CD4-positive, alpha-beta T cell (primary cell): ENCODE measurements around the gene MRPS16. TPM values are rescaled to one million over a fixed set of nuclear protein-coding genes. Genes with fewer than 3 reads are reported as not detected.

ENCODE experiments used
- ATAC-seq: fragments of 200-7000 bp; cut with Tn5 transposase; one replicate; pipeline ENCODE4 v1.10.0; 2022; ENCODE audit warnings: mild to moderate bottlenecking; ENCODE audit not compliant: poor library complexity
- CTCF ChIA-PET: fragments of 350-600 bp; sonication (Branson Sonifier 250); formaldehyde crosslinking; loops from one replicate; lab custom pipeline; 2021; ENCODE audit warnings: antibody characterized with exemption, inconsistent platforms; lab: Charles Lee
- POLR2A ChIA-PET: fragments of 350-600 bp; sonication (Branson Sonifier 250); formaldehyde crosslinking; loops from one replicate; lab custom pipeline; 2021; ENCODE audit warnings: antibody characterized with exemption, inconsistent platforms; lab: Charles Lee
- DNase-seq, 14 experiments: peaks; one replicate each; pipeline ENCODE4 v3.0.0-alpha.2; 2013 to 2020; ENCODE audit warnings: mixed read lengths in 2 of 14
- H3K27ac ChIP-seq, 2 donors: one replicate each; pipeline versions ENCODE4 v1.5.1 to v1.7.0; 2013; ENCODE audit warnings: low read length in 2 of 2, low read depth in 1 of 2, mild to moderate bottlenecking in 1 of 2
- H3K27me3 ChIP-seq, 2 experiments: 1 replicate in 1 of 2; 2 replicates in 1 of 2; pipeline versions ENCODE4 v1.6.1 to v1.7.0; 2013; ENCODE audit warnings: low read length in 2 of 2, control low read depth in 1 of 2, mild to moderate bottlenecking in 1 of 2, moderate library complexity in 1 of 2; ENCODE audit not compliant: insufficient read depth in 2 of 2, control insufficient read depth in 1 of 2
- H3K36me3 ChIP-seq: one replicate; pipeline ENCODE4 v1.6.1; 2013; ENCODE audit warnings: low read length, control low read depth; ENCODE audit not compliant: insufficient read depth
- H3K4me1 ChIP-seq: one replicate; pipeline ENCODE4 v1.6.1; 2013; ENCODE audit warnings: low read length, control low read depth; ENCODE audit not compliant: insufficient read depth
- H3K4me3 ChIP-seq: one replicate; pipeline ENCODE4 v1.5.1; 2013; ENCODE audit warnings: mild to moderate bottlenecking, low read length, moderate library complexity
- H3K9me3 ChIP-seq, 2 experiments: 1 replicate in 1 of 2; 2 replicates in 1 of 2; pipeline versions ENCODE4 v1.6.1 to v1.7.0; 2013; ENCODE audit warnings: low read length in 2 of 2, mild to moderate bottlenecking in 2 of 2, control low read depth in 1 of 2, moderate library complexity in 1 of 2; ENCODE audit not compliant: control insufficient read depth in 1 of 2, insufficient read depth in 1 of 2
- H3K27ac Mint-ChIP-seq: one replicate; pipeline ENCODE4 v1.8.0; 2020; ENCODE audit warnings: mixed read lengths
- H3K27me3 Mint-ChIP-seq: one replicate; pipeline ENCODE4 v1.8.0; 2021; ENCODE audit warnings: mixed read lengths
- H3K36me3 Mint-ChIP-seq: one replicate; pipeline ENCODE4 v1.8.0; 2021; ENCODE audit warnings: low read depth, mixed read lengths
- H3K4me1 Mint-ChIP-seq: one replicate; pipeline ENCODE4 v1.8.0; 2021; ENCODE audit warnings: low read depth, mixed read lengths
- H3K4me3 Mint-ChIP-seq: one replicate; pipeline ENCODE4 v1.8.0; 2020; ENCODE audit warnings: mild to moderate bottlenecking, mixed read lengths
- H3K9me3 Mint-ChIP-seq: one replicate; pipeline ENCODE4 v1.8.0; 2020; ENCODE audit warnings: mixed read lengths
- CTCF ChIP-seq: fragments of 200-600 bp; IDR thresholded peaks from one replicate; pipeline ENCODE4 v1.8.0; 2022; ENCODE audit warnings: antibody characterized with exemption, mild to moderate bottlenecking
- intact Hi-C, 2 experiments: fragments of 100-400 bp; cut with DNase I in 1 of 2; cut with micrococcal nuclease in 1 of 2; formaldehyde crosslinking; loops; one replicate each; pipeline versions ENCODE4 v1.15.1 to v1.9.0; 2023 to 2025; cut with DNase I, micrococcal nuclease
- total RNA-seq, 174 experiments: library from RNA in 2 of 174; stranded (reverse) in 2 of 174; gene quantifications; one replicate each; pipeline ENCODE4 v1.2.3 and lab custom pipeline; 2021 to 2026

The MRPS16 gene
- total RNA-seq, 2 experiments from 2014 or later = 28.3 to 31.9 TPM

GRCh38 chr10:73205081-73205480 is 47.4 kb downstream of the MRPS16 start:
- H3K27me3 ChIP-seq = no peaks in the 10 kb centered on the region
- no peak overlapping the region for H3K27ac Mint-ChIP-seq
- H3K27ac ChIP-seq = no peak overlapping the region
- ChIA-PET POLR2A (no interaction called here), CTCF (no interaction called here)
- no peaks in the 10 kb centered on the region for H3K27me3 Mint-ChIP-seq
- H3K36me3 ChIP-seq = peaks cover 9% of the 10 kb centered on the region
- no peak overlapping the region for H3K4me3 ChIP-seq
- H3K36me3 Mint-ChIP-seq = peaks cover 43% of the 10 kb centered on the region
- TF ChIP-seq CTCF = no peak
- H3K9me3 Mint-ChIP-seq = no peaks in the 10 kb centered on the region
- no peaks in the 10 kb centered on the region for H3K4me1 Mint-ChIP-seq
- intact Hi-C loops = no loop called here
- H3K4me1 ChIP-seq = no peaks in the 10 kb centered on the region
- H3K4me3 Mint-ChIP-seq = no peak overlapping the region
- no peak for ATAC-seq
- DNase-seq = no peak
- H3K9me3 ChIP-seq = peaks cover 0 to 4% of the 10 kb centered on the region in 2 experiments

Other genes with a start within 250 kb of the MRPS16 start
- 1 to 10 TPM; 9.0 to 9.1 TPM for gene P4HA1, start 155.8 kb downstream of the MRPS16 start, total RNA-seq
- gene NUDT13, start 142.2 kb downstream of the MRPS16 start, total RNA-seq = under 1 TPM; 0.67 to 0.82 TPM
- gene ECD, start 84.6 kb downstream of the MRPS16 start, total RNA-seq = 10 to 100 TPM; 50.5 to 57.7 TPM
- gene FAM149B1, start 84.5 kb downstream of the MRPS16 start, total RNA-seq = 1 to 10 TPM; 7.0 to 7.7 TPM
- gene DNAJC9, start 5.4 kb downstream of the MRPS16 start, total RNA-seq = 10 to 100 TPM; 15.4 to 15.8 TPM
- gene CFAP70, start 106.2 kb upstream of the MRPS16 start, total RNA-seq = 1 to 10 TPM; 2.6 TPM
- gene ANXA7, start 161.4 kb upstream of the MRPS16 start, total RNA-seq = 10 to 100 TPM; 77.7 to 79.6 TPM
- 1 to 10 TPM; 1.1 TPM for gene MSS51, start 180.9 kb upstream of the MRPS16 start, total RNA-seq
- 10 to 100 TPM; 20.2 to 20.3 TPM for gene PPP3CB, start 243.4 kb upstream of the MRPS16 start, total RNA-seq